Measurements from ENCODE around the gene TMPRSS9.
A peak's percentile ranks its signal among the peaks of the same experiment; 100 is the strongest.

Gene TMPRSS9

GRCh38 chr19:2355168-2356035, 4.7 kb upstream of the TMPRSS9 start:
- Histone ChIP-seq H3K9me3 (replicated peaks in 1 of 2; ENCODE audit: control insufficient read depth in 2 of 2, insufficient read depth in 1 of 2, low read depth in 1 of 2, low read length in 2 of 2) (no peaks in the 10 kb centered on the region), H3K4ac (ENCODE audit: low read length) (no peak overlapping the region), H2BK5ac (ENCODE audit: low read length) (no peak overlapping the region), H3K27ac (replicated peaks; ENCODE audit: low read length) (no peak overlapping the region), H2BK15ac (ENCODE audit: low read length) (no peak overlapping the region), H2BK12ac (ENCODE audit: low read length) (no peak overlapping the region), H3K14ac (ENCODE audit: low read length) (no peak overlapping the region), H2BK120ac (ENCODE audit: low read depth, low read length) (no peak overlapping the region), H3K23ac (ENCODE audit: low read depth, low read length, poor library complexity) (no peak overlapping the region), H3K4me3 (ENCODE audit: low read length in 2 of 2) (peak overlapping the region in 1 of 2 donors; percentile 61), H3K79me1 (ENCODE audit: low read depth, low read length) (peaks cover 2% of the 10 kb centered on the region), H3K4me2 (ENCODE audit: insufficient read depth, low read length, poor library complexity, severe bottlenecking) (no peak overlapping the region), H2AFZ (ENCODE audit: low read length) (no peak overlapping the region), H3K36me3 (replicated peaks in 1 of 2; ENCODE audit: control insufficient read depth in 2 of 2, insufficient read depth in 2 of 2, low read length in 2 of 2) (peaks cover 5 to 21% of the 10 kb centered on the region in 2 donors), H3K9ac (ENCODE audit: low read depth, low read length, poor library complexity) (no peak overlapping the region), H2AK5ac (ENCODE audit: low read depth, low read length) (peak overlapping the region; percentile 2), H3K4me1 (ENCODE audit: control insufficient read depth in 2 of 2, insufficient read depth in 1 of 2, low read depth in 1 of 2, low read length in 2 of 2) (no peaks in the 10 kb centered on the region), H3K27me3 (ENCODE audit: control insufficient read depth in 3 of 3, insufficient read depth in 3 of 3, low read depth in 1 of 3, low read length in 3 of 3) (peaks cover 0 to 5% (median 3%) of the 10 kb centered on the region in 3 experiments), H4K91ac (ENCODE audit: low read depth, low read length, poor library complexity) (no peak overlapping the region), H4K8ac (ENCODE audit: low read depth, low read length) (no peak overlapping the region), H3K18ac (ENCODE audit: low read length) (no peak overlapping the region)
- no CpG with 5 or more reads among the region's 24 CpGs for WGBS, 2 donors (ENCODE audit: extremely low coverage in 2 of 2, insufficient read length in 2 of 2, insufficient replicate concordance in 1 of 2)
- no peak for DNase-seq (ENCODE audit: low spot score)

GRCh38 chr19:2356036-2356646, 3.9 kb upstream of the TMPRSS9 start:
- peaks cover 0 to 10% (median 3%) of the 10 kb centered on the region in 3 experiments for H3K27me3 ChIP-seq (ENCODE audit: control insufficient read depth in 3 of 3, insufficient read depth in 3 of 3, low read depth in 1 of 3, low read length in 3 of 3)
- no peak overlapping the region for H3K4ac ChIP-seq (ENCODE audit: low read length)
- no peak overlapping the region for H2AFZ ChIP-seq (ENCODE audit: low read length)
- H3K4me2 ChIP-seq (ENCODE audit: insufficient read depth, low read length, poor library complexity, severe bottlenecking): no peak overlapping the region
- WGBS, 2 donors (ENCODE audit: extremely low coverage in 2 of 2, insufficient read length in 2 of 2, insufficient replicate concordance in 1 of 2): no CpG with 5 or more reads among the region's 21 CpGs
- no peak overlapping the region for H4K8ac ChIP-seq (ENCODE audit: low read depth, low read length)
- no peak overlapping the region for H2BK5ac ChIP-seq (ENCODE audit: low read length)
- H3K9ac ChIP-seq (ENCODE audit: low read depth, low read length, poor library complexity): peak overlapping the region; percentile 50
- no peak for DNase-seq (ENCODE audit: low spot score)
- H4K91ac ChIP-seq (ENCODE audit: low read depth, low read length, poor library complexity): no peak overlapping the region
- H3K79me1 ChIP-seq (ENCODE audit: low read depth, low read length): peaks cover 2% of the 10 kb centered on the region
- no peak overlapping the region for H3K27ac ChIP-seq (replicated peaks; ENCODE audit: low read length)
- peak overlapping the region; percentile 16 for H3K23ac ChIP-seq (ENCODE audit: low read depth, low read length, poor library complexity)
- H3K4me3 ChIP-seq (ENCODE audit: low read length in 2 of 2): no peak overlapping the region
- H3K9me3 ChIP-seq (replicated peaks in 1 of 2; ENCODE audit: control insufficient read depth in 2 of 2, insufficient read depth in 1 of 2, low read depth in 1 of 2, low read length in 2 of 2): no peaks in the 10 kb centered on the region
- peaks cover 2 to 13% of the 10 kb centered on the region in 2 donors for H3K36me3 ChIP-seq (replicated peaks in 1 of 2; ENCODE audit: control insufficient read depth in 2 of 2, insufficient read depth in 2 of 2, low read length in 2 of 2)
- no peak overlapping the region for H2BK12ac ChIP-seq (ENCODE audit: low read length)
- H3K14ac ChIP-seq (ENCODE audit: low read length): no peak overlapping the region
- H3K18ac ChIP-seq (ENCODE audit: low read length): no peak overlapping the region
- H2BK15ac ChIP-seq (ENCODE audit: low read length): no peak overlapping the region
- no peak overlapping the region for H2BK120ac ChIP-seq (ENCODE audit: low read depth, low read length)
- no peaks in the 10 kb centered on the region for H3K4me1 ChIP-seq (ENCODE audit: control insufficient read depth in 2 of 2, insufficient read depth in 1 of 2, low read depth in 1 of 2, low read length in 2 of 2)
- H2AK5ac ChIP-seq (ENCODE audit: low read depth, low read length): peak overlapping the region; percentile 2

- peak overlapping the region; percentile 28 for H3K18ac ChIP-seq (ENCODE audit: low read length)
- peak overlapping the region in 1 of 2 donors; percentile 50 for H3K4me3 ChIP-seq (ENCODE audit: low read length in 2 of 2)
- H4K91ac ChIP-seq (ENCODE audit: low read depth, low read length, poor library complexity): no peak overlapping the region
- no peak overlapping the region for H3K23ac ChIP-seq (ENCODE audit: low read depth, low read length, poor library complexity)
- peaks cover 0 to 2% of the 10 kb centered on the region in 2 donors for H3K4me1 ChIP-seq (ENCODE audit: control insufficient read depth in 2 of 2, insufficient read depth in 1 of 2, low read depth in 1 of 2, low read length in 2 of 2)
- H3K27me3 ChIP-seq (ENCODE audit: control insufficient read depth in 3 of 3, insufficient read depth in 3 of 3, low read depth in 1 of 3, low read length in 3 of 3): peaks cover 0 to 16% (median 3%) of the 10 kb centered on the region in 3 experiments
- no peak overlapping the region for H2BK15ac ChIP-seq (ENCODE audit: low read length)
- WGBS, 2 donors (ENCODE audit: extremely low coverage in 2 of 2, insufficient read length in 2 of 2, insufficient replicate concordance in 1 of 2): 100% methylated on average over 1 to 3 of the region's 3 CpGs
- H2BK5ac ChIP-seq (ENCODE audit: low read length): no peak overlapping the region
- H3K79me1 ChIP-seq (ENCODE audit: low read depth, low read length): no peaks in the 10 kb centered on the region
- no peak for DNase-seq (ENCODE audit: low spot score)
- no peak overlapping the region for H2AFZ ChIP-seq (ENCODE audit: low read length)
- H2AK5ac ChIP-seq (ENCODE audit: low read depth, low read length): no peak overlapping the region
- H2BK12ac ChIP-seq (ENCODE audit: low read length): no peak overlapping the region
- no peak overlapping the region for H4K8ac ChIP-seq (ENCODE audit: low read depth, low read length)
- no peak overlapping the region for H2BK120ac ChIP-seq (ENCODE audit: low read depth, low read length)
- H3K36me3 ChIP-seq (replicated peaks in 1 of 2; ENCODE audit: control insufficient read depth in 2 of 2, insufficient read depth in 2 of 2, low read length in 2 of 2): peaks cover 0 to 10% of the 10 kb centered on the region in 2 donors
- H3K14ac ChIP-seq (ENCODE audit: low read length): no peak overlapping the region
- H3K27ac ChIP-seq (replicated peaks; ENCODE audit: low read length): no peak overlapping the region
- no peak overlapping the region for H3K4me2 ChIP-seq (ENCODE audit: insufficient read depth, low read length, poor library complexity, severe bottlenecking)
- no peaks in the 10 kb centered on the region for H3K9me3 ChIP-seq (replicated peaks in 1 of 2; ENCODE audit: control insufficient read depth in 2 of 2, insufficient read depth in 1 of 2, low read depth in 1 of 2, low read length in 2 of 2)
- H3K4ac ChIP-seq (ENCODE audit: low read length): no peak overlapping the region
- H3K9ac ChIP-seq (ENCODE audit: low read depth, low read length, poor library complexity): no peak overlapping the region
Measured at GRCh38 chr19:2357279-2358206, 2.5 kb upstream of the TMPRSS9 start.
